Measurements from ENCODE around the gene NCAPD2. TPM values are rescaled to one million over a fixed set of nuclear protein-coding genes. Genes with fewer than 3 reads are reported as not detected.

NCAPD2 gene
- total RNA-seq, 1 experiment from 2014 or later, result 114 TPM

- H3K56ac ChIP-seq (ENCODE audit: insufficient read length, low read depth, low read length), result no peak overlapping the region
- Mint-ChIP-seq H3K36me3 (ENCODE audit: insufficient read depth in 1 of 3, low read depth in 3 of 3) (peaks cover 6 to 9% (median 8%) of the 10 kb centered on the region in 3 experiments; a peak in 6 of 7 replicates), H3K27ac (no peak overlapping the region), H3K4me3 (no peak overlapping the region), H3K4me1 (peaks cover 5 to 6% of the 10 kb centered on the region in 2 experiments), H3K27me3 (ENCODE audit: low read depth) (peaks cover 2% of the 10 kb centered on the region; the same call in 1 of the 2 replicates), H3K9me3 (no peaks in the 10 kb centered on the region)
- H3K18ac ChIP-seq (ENCODE audit: insufficient read length, low read depth, low read length), result no peak overlapping the region
- no peaks in the 10 kb centered on the region; the same call in 1 of the 2 replicates for H3K79me2 ChIP-seq (ENCODE audit: insufficient read depth, low read length)
- no peak overlapping the region for H2BK120ac ChIP-seq (ENCODE audit: low read depth, low read length, poor library complexity, severe bottlenecking)
- no peak overlapping the region for H2BK20ac ChIP-seq (ENCODE audit: low read depth, low read length, poor library complexity, severe bottlenecking)
- H3K27me3 ChIP-seq (ENCODE audit: insufficient read depth, low read length), result no peaks in the 10 kb centered on the region
- H3K4ac ChIP-seq (ENCODE audit: low read depth, low read length), result no peak overlapping the region
- WGBS (ENCODE audit: extremely low coverage, insufficient read length, low lambda C conversion rate), result no CpG with 5 or more reads among the region's 1 CpG
- no peak overlapping the region for H3T11ph ChIP-seq (ENCODE audit: low read length)
- no peak overlapping the region for H2AFZ ChIP-seq (ENCODE audit: low read length)
- H3K14ac ChIP-seq (ENCODE audit: insufficient read depth, low read length), result no peak overlapping the region
- H3K79me1 ChIP-seq (ENCODE audit: insufficient read depth, low read depth, low read length, poor library complexity, severe bottlenecking), result no peaks in the 10 kb centered on the region
- H2BK15ac ChIP-seq (ENCODE audit: low read depth, low read length), result no peak overlapping the region
- no peak overlapping the region for H2BK5ac ChIP-seq (ENCODE audit: insufficient read length, low read length)
- H4K8ac ChIP-seq (replicated peaks; ENCODE audit: insufficient read length, low read depth, low read length), result no peak overlapping the region
- H3K4me2 ChIP-seq (ENCODE audit: insufficient read depth, insufficient read length, low read length), result no peak overlapping the region
- DNase-seq, result no peak
- H2AK5ac ChIP-seq (ENCODE audit: insufficient read length, low read length), result no peak overlapping the region
- H4K91ac ChIP-seq (ENCODE audit: insufficient read length, low read depth, low read length), result no peak overlapping the region
- no peaks in the 10 kb centered on the region for H4K20me1 ChIP-seq (ENCODE audit: control insufficient read depth, insufficient read depth, insufficient read length)
- no peak overlapping the region for H3K27ac ChIP-seq (ENCODE audit: insufficient read length, low read depth, low read length)
- H3K23me2 ChIP-seq (ENCODE audit: insufficient read length, low read depth, low read length, poor library complexity, severe bottlenecking), result peaks cover 5% of the 10 kb centered on the region
- H3K9me3 ChIP-seq (ENCODE audit: control insufficient read depth, low read depth, low read length), result no peaks in the 10 kb centered on the region
- no peaks in the 10 kb centered on the region for H3K4me1 ChIP-seq (ENCODE audit: insufficient read depth, low read length)
- TF ChIP-seq CTCF (conservative IDR thresholded peaks at IDR 0.05), result no peak
- no peak overlapping the region for H2BK12ac ChIP-seq (ENCODE audit: insufficient read length, low read depth, low read length)
- H3K23ac ChIP-seq (ENCODE audit: insufficient read length, low read depth, low read length), result no peak overlapping the region
- H4K5ac ChIP-seq (ENCODE audit: insufficient read length, low read depth, low read length), result no peak overlapping the region
- H3K9ac ChIP-seq (ENCODE audit: extremely low read depth, insufficient read length, low read length), result no peak overlapping the region
Measured at GRCh38 chr12:6488240-6488639, 5.7 kb upstream of the NCAPD2 start.

Measured in H9 (cell line).